ENCODE data around the gene PRR22. TPM values are rescaled to one million over a fixed set of nuclear protein-coding genes. Genes with fewer than 3 reads are reported as not detected.

PRR22 gene
- total RNA-seq, 1 donor from 2014 or later = 3.1 TPM

DNA sequence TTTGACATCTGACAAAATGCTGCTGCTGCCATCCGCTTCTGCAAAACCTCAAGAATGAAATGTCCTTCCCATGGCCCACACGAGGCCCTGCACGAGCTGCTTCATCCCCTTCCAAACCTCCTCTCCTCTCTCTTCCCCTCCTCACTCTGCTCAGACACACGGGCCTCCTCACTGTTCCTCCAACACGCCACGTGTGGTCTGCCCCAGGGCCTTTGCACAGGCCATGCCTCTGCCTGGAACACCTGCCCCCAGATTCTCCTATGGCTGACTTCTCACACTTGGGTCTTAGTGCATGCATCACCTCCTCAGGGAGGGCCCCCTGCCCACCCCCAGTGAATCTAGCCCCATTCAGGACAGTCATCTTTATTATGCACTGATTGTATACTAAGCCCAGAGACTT, 36.2 kb upstream of the PRR22 start:
- Mint-ChIP-seq H3K9me3 (ENCODE audit: unreplicated experiment) (no peaks in the 10 kb centered on the region), H3K36me3 (ENCODE audit: unreplicated experiment) (no peaks in the 10 kb centered on the region), H3K27ac (ENCODE audit: unreplicated experiment) (no peak overlapping the region), H3K27me3 (ENCODE audit: unreplicated experiment) (peaks cover 18% of the 10 kb centered on the region), H3K4me3 (ENCODE audit: unreplicated experiment) (no peak overlapping the region), H3K4me1 (ENCODE audit: unreplicated experiment) (no peaks in the 10 kb centered on the region)
- no peak for DNase-seq (ENCODE audit: extremely low spot score, unreplicated experiment)
- TF ChIP-seq, protein P1, sequence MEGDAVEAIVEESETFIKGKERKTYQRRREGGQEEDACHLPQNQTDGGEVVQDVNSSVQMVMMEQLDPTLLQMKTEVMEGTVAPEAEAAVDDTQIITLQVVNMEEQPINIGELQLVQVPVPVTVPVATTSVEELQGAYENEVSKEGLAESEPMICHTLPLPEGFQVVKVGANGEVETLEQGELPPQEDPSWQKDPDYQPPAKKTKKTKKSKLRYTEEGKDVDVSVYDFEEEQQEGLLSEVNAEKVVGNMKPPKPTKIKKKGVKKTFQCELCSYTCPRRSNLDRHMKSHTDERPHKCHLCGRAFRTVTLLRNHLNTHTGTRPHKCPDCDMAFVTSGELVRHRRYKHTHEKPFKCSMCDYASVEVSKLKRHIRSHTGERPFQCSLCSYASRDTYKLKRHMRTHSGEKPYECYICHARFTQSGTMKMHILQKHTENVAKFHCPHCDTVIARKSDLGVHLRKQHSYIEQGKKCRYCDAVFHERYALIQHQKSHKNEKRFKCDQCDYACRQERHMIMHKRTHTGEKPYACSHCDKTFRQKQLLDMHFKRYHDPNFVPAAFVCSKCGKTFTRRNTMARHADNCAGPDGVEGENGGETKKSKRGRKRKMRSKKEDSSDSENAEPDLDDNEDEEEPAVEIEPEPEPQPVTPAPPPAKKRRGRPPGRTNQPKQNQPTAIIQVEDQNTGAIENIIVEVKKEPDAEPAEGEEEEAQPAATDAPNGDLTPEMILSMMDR (IDR thresholded peaks at IDR 0.05) = no peak

DNA sequence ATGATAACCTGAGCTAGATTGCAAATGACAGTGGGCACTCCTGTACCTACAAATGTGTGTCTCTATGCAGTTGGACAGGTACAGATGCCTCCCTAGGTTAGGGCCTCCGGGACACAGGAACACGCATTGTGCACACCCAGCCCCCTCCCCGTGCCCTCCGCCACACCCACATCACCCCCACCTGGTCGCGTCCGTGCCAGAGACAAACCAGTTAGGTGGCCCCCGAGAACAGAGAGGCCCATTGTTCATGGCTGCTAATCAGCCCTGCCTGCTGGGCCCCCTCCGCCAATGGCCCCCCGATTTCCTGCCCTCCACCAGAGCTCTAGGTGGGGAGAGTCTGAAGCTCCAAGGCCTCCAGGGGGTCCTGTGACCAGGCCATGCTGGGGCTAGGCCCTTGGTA, 34.0 kb upstream of the PRR22 start:
- Mint-ChIP-seq H3K27me3 (ENCODE audit: unreplicated experiment) (peaks cover 23% of the 10 kb centered on the region), H3K4me1 (ENCODE audit: unreplicated experiment) (no peaks in the 10 kb centered on the region), H3K27ac (ENCODE audit: unreplicated experiment) (no peak overlapping the region), H3K9me3 (ENCODE audit: unreplicated experiment) (no peaks in the 10 kb centered on the region), H3K36me3 (ENCODE audit: unreplicated experiment) (no peaks in the 10 kb centered on the region), H3K4me3 (ENCODE audit: unreplicated experiment) (no peak overlapping the region)
- TF ChIP-seq, protein P1 (IDR thresholded peaks at IDR 0.05) = no peak
- DNase-seq (ENCODE audit: extremely low spot score, unreplicated experiment) = no peak

GRCh38 chr19:5817218-5817617, 32.7 kb upstream of the PRR22 start:
- Mint-ChIP-seq H3K36me3 (ENCODE audit: unreplicated experiment) (no peaks in the 10 kb centered on the region), H3K27me3 (ENCODE audit: unreplicated experiment) (peaks cover 23% of the 10 kb centered on the region), H3K27ac (ENCODE audit: unreplicated experiment) (no peak overlapping the region), H3K4me1 (ENCODE audit: unreplicated experiment) (no peaks in the 10 kb centered on the region), H3K4me3 (ENCODE audit: unreplicated experiment) (no peak overlapping the region), H3K9me3 (ENCODE audit: unreplicated experiment) (no peaks in the 10 kb centered on the region)
- TF ChIP-seq, protein P1 (IDR thresholded peaks at IDR 0.05) = no peak
- DNase-seq (ENCODE audit: extremely low spot score, unreplicated experiment) = no peak

GRCh38 chr19:5814852-5815246, 30.3 kb upstream of the PRR22 start:
- no peak for DNase-seq (ENCODE audit: extremely low spot score, unreplicated experiment)
- TF ChIP-seq, protein P1 (IDR thresholded peaks at IDR 0.05) = no peak
- H3K4me1 Mint-ChIP-seq (ENCODE audit: unreplicated experiment) = no peaks in the 10 kb centered on the region
- H3K36me3 Mint-ChIP-seq (ENCODE audit: unreplicated experiment) = no peaks in the 10 kb centered on the region
- H3K4me3 Mint-ChIP-seq (ENCODE audit: unreplicated experiment) = no peak overlapping the region
- no peak overlapping the region for H3K27ac Mint-ChIP-seq (ENCODE audit: unreplicated experiment)
- peaks cover 21% of the 10 kb centered on the region for H3K27me3 Mint-ChIP-seq (ENCODE audit: unreplicated experiment)
- no peaks in the 10 kb centered on the region for H3K9me3 Mint-ChIP-seq (ENCODE audit: unreplicated experiment)

GRCh38 chr19:5814123-5814851, 29.7 kb upstream of the PRR22 start:
- DNase-seq (ENCODE audit: extremely low spot score, unreplicated experiment) = no peak
- Mint-ChIP-seq H3K27me3 (ENCODE audit: unreplicated experiment) (peaks cover 21% of the 10 kb centered on the region), H3K9me3 (ENCODE audit: unreplicated experiment) (no peaks in the 10 kb centered on the region), H3K36me3 (ENCODE audit: unreplicated experiment) (no peaks in the 10 kb centered on the region), H3K4me1 (ENCODE audit: unreplicated experiment) (no peaks in the 10 kb centered on the region), H3K4me3 (ENCODE audit: unreplicated experiment) (no peak overlapping the region), H3K27ac (ENCODE audit: unreplicated experiment) (no peak overlapping the region)
- TF ChIP-seq, protein P1 (IDR thresholded peaks at IDR 0.05) = no peak
